ENCODE measurements around the gene ZNF396. TPM values are rescaled to one million over a fixed set of nuclear protein-coding genes. Genes with fewer than 3 reads are reported as not detected.

The ZNF396 gene
- total and polyA plus RNA-seq, 4 donors: 0.60 to 1.2 (median 0.99) TPM

GRCh38 chr18:35328868-35329267, 48.3 kb downstream of the ZNF396 start:
- H3K4me1 ChIP-seq (ENCODE audit: control insufficient read depth in 4 of 4, insufficient read depth in 4 of 4, low read length in 3 of 4): no peaks in the 10 kb centered on the region
- no peak overlapping the region for H3K27ac ChIP-seq (ENCODE audit: low read depth in 1 of 2, low read length in 2 of 2)
- no peak overlapping the region for H3K4me3 ChIP-seq (ENCODE audit: low read depth in 1 of 3, low read length in 3 of 3)
- H3K9me3 ChIP-seq (ENCODE audit: control insufficient read depth in 4 of 4, low read length in 3 of 4): peaks cover 0 to 2% (median 0%) of the 10 kb centered on the region in 4 donors
- H3K9ac ChIP-seq (ENCODE audit: low read depth in 1 of 2, low read length in 2 of 2): no peak overlapping the region
- H3K27me3 ChIP-seq (ENCODE audit: control insufficient read depth in 4 of 4, insufficient read depth in 4 of 4, low read length in 3 of 4): no peaks in the 10 kb centered on the region
- peaks cover 2 to 23% (median 16%) of the 10 kb centered on the region in 4 donors for H3K36me3 ChIP-seq (ENCODE audit: control insufficient read depth in 4 of 4, insufficient read depth in 3 of 4, low read depth in 1 of 4, low read length in 3 of 4)
- no peak for DNase-seq (ENCODE audit: low spot score)
- TF ChIP-seq ZBTB33 (IDR thresholded peaks at IDR 0.05) (no peak), ATF3 (IDR thresholded peaks at IDR 0.05) (no peak), NR2F2 (IDR thresholded peaks at IDR 0.05) (no peak), RAD21 (IDR thresholded peaks at IDR 0.05) (no peak), HNF4A (conservative IDR thresholded peaks at IDR 0.05) (no peak), FOXA1 (IDR thresholded peaks at IDR 0.05) (no peak), GABPA (IDR thresholded peaks at IDR 0.05 in 1 of 2, conservative IDR thresholded peaks at IDR 0.05 in 1 of 2) (no peak), RXRA (IDR thresholded peaks at IDR 0.05) (no peak), MAX (IDR thresholded peaks at IDR 0.05) (no peak), EGR1 (IDR thresholded peaks at IDR 0.05; ENCODE audit: low read depth in 2 of 2) (no peak), JUND (IDR thresholded peaks at IDR 0.05) (no peak), TAF1 (conservative IDR thresholded peaks at IDR 0.05) (no peak), CTCF (IDR thresholded peaks at IDR 0.05; ENCODE audit: low read depth, low read length, missing input control) (no peak), FOXA2 (IDR thresholded peaks at IDR 0.05) (no peak)

GRCh38 chr18:35326695-35327387, 50.3 kb downstream of the ZNF396 start:
- H3K4me1 ChIP-seq (ENCODE audit: control insufficient read depth in 4 of 4, insufficient read depth in 4 of 4, low read length in 3 of 4): no peaks in the 10 kb centered on the region
- H3K27me3 ChIP-seq (ENCODE audit: control insufficient read depth in 4 of 4, insufficient read depth in 4 of 4, low read length in 3 of 4): no peaks in the 10 kb centered on the region
- WGBS: 59% methylated on average over 3 of the region's 3 CpGs
- no peak for DNase-seq (ENCODE audit: low spot score)
- peaks cover 0 to 2% (median 0%) of the 10 kb centered on the region in 4 donors for H3K9me3 ChIP-seq (ENCODE audit: control insufficient read depth in 4 of 4, low read length in 3 of 4)
- peaks cover 0 to 5% (median 2%) of the 10 kb centered on the region in 4 donors for H3K36me3 ChIP-seq (ENCODE audit: control insufficient read depth in 4 of 4, insufficient read depth in 3 of 4, low read depth in 1 of 4, low read length in 3 of 4)
- H3K4me3 ChIP-seq (ENCODE audit: low read depth in 1 of 3, low read length in 3 of 3): no peak overlapping the region
- no peak overlapping the region for H3K27ac ChIP-seq (ENCODE audit: low read depth in 1 of 2, low read length in 2 of 2)
- H3K9ac ChIP-seq (ENCODE audit: low read depth in 1 of 2, low read length in 2 of 2): no peak overlapping the region
- no peak for TF ChIP-seq NR2F2 (IDR thresholded peaks at IDR 0.05)
- TF ChIP-seq ZBTB33 (IDR thresholded peaks at IDR 0.05): no peak
- TF ChIP-seq RAD21 (IDR thresholded peaks at IDR 0.05): no peak
- no peak for TF ChIP-seq GABPA (IDR thresholded peaks at IDR 0.05 in 1 of 2, conservative IDR thresholded peaks at IDR 0.05 in 1 of 2)
- no peak for TF ChIP-seq TAF1 (conservative IDR thresholded peaks at IDR 0.05)
- TF ChIP-seq EGR1 (IDR thresholded peaks at IDR 0.05; ENCODE audit: low read depth in 2 of 2): no peak
- no peak for TF ChIP-seq HNF4A (conservative IDR thresholded peaks at IDR 0.05)
- no peak for TF ChIP-seq HNF4G (IDR thresholded peaks at IDR 0.05)
- TF ChIP-seq SP1 (IDR thresholded peaks at IDR 0.05): no peak
- TF ChIP-seq RXRA (IDR thresholded peaks at IDR 0.05): no peak
- no peak for TF ChIP-seq JUND (IDR thresholded peaks at IDR 0.05)
- no peak for TF ChIP-seq REST (IDR thresholded peaks at IDR 0.05)
- no peak for TF ChIP-seq ATF3 (IDR thresholded peaks at IDR 0.05)
- TF ChIP-seq YY1 (IDR thresholded peaks at IDR 0.05): no peak
- TF ChIP-seq MAX (IDR thresholded peaks at IDR 0.05): no peak
- no peak for TF ChIP-seq FOXA2 (IDR thresholded peaks at IDR 0.05)
